K562 (cell line): Measurements from ENCODE around the gene ATP6V1F. TPM values are rescaled to one million over a fixed set of nuclear protein-coding genes. Genes with fewer than 3 reads are reported as not detected.

Experiments used
- BACH1 ChIP-seq: fragments of 200-800 bp; sonication (Bioruptor generic); IDR thresholded peaks from 2 replicates; pipeline ENCODE4 v1.6.1; 2016; ENCODE audit warnings: missing genetic modification characterization, missing compliant biosample characterization
- CCNT2 ChIP-seq: IDR thresholded peaks from 2 replicates; pipeline ENCODE4 v1.6.1; 2011; ENCODE audit warnings: borderline replicate concordance, low read depth, mild to moderate bottlenecking, moderate library complexity, mixed read lengths, low read length; ENCODE audit not compliant: insufficient read length; ENCODE audit errors: extremely low read depth
- CTCF ChIP-seq, 3 experiments: IDR thresholded peaks in 2 of 3; conservative IDR thresholded peaks in 1 of 3; 2 replicates each; pipeline ENCODE4 v1.5.1; 2011 to 2012; ENCODE audit warnings: low read length in 3 of 3, mild to moderate bottlenecking in 3 of 3, control low read depth in 2 of 3, improper control_type of control experiment in 1 of 3, inconsistent platforms in 1 of 3, low read depth in 1 of 3, mixed read lengths in 1 of 3, moderate library complexity in 1 of 3; ENCODE audit not compliant: insufficient read depth in 2 of 3
- HDAC1 ChIP-seq, 2 experiments: fragments of 450-650 bp; IDR thresholded peaks; 2 replicates each; pipeline ENCODE4 v1.6.1; 2016 to 2017; ENCODE audit warnings: inconsistent platforms in 1 of 2, mild to moderate bottlenecking in 1 of 2, moderate library complexity in 1 of 2
- MECOM ChIP-seq: fragments of 250-450 bp; sonication (Bioruptor Pico); IDR thresholded peaks from 2 replicates; pipeline ENCODE4 v1.8.0; 2022; ENCODE audit warnings: inconsistent platforms
- MLLT1 ChIP-seq, 2 experiments: fragments of 450-650 bp; IDR thresholded peaks; 2 replicates each; pipeline ENCODE4 v1.6.1; 2016
- MYC ChIP-seq, 2 experiments: fragments of 250-450 bp in 1 of 2; sonication (Bioruptor Pico) in 1 of 2; IDR thresholded peaks; 2 replicates each; pipeline versions ENCODE4 v1.5.1 to v1.6.1; 2012 to 2021; ENCODE audit warnings: low read depth in 2 of 2, borderline replicate concordance in 1 of 2, improper control_type of control experiment in 1 of 2, low read length in 1 of 2, mild to moderate bottlenecking in 1 of 2, moderate library complexity in 1 of 2
- NEUROD1 ChIP-seq: fragments of 150-350 bp; IDR thresholded peaks from 2 replicates; pipeline ENCODE4 v1.6.1; 2014; ENCODE audit warnings: borderline replicate concordance, low read length, low read depth; ENCODE audit not compliant: partially characterized antibody
- OTX1 ChIP-seq: fragments of 450-650 bp; formaldehyde crosslinking; IDR thresholded peaks from 2 replicates; pipeline ENCODE4 v1.4.0; 2022; ENCODE audit warnings: mild to moderate bottlenecking
- POLR2AphosphoS5 ChIP-seq: IDR thresholded peaks from 2 replicates; pipeline ENCODE4 v1.6.1; 2011; ENCODE audit warnings: mild to moderate bottlenecking, low read depth, low read length, moderate library complexity; ENCODE audit not compliant: control insufficient read depth, insufficient read depth
- POU5F1 ChIP-seq: fragments of 150-350 bp; IDR thresholded peaks from 2 replicates; pipeline ENCODE4 v1.6.1; 2014; ENCODE audit warnings: borderline replicate concordance, low read length, low read depth, mild to moderate bottlenecking; ENCODE audit not compliant: partially characterized antibody
- RNF2 ChIP-seq: sonication (generic); IDR thresholded peaks from 2 replicates; pipeline ENCODE4 v1.6.1; 2016
- SMC3 ChIP-seq: conservative IDR thresholded peaks from 2 replicates; pipeline ENCODE4 v1.6.1; 2011; ENCODE audit warnings: low read depth, low read length, improper control_type of control experiment; ENCODE audit not compliant: insufficient read depth
- SP1 ChIP-seq: sonication (generic); formaldehyde crosslinking; IDR thresholded peaks from 2 replicates; pipeline ENCODE4 v1.8.1; 2022; ENCODE audit warnings: mild to moderate bottlenecking, missing genetic modification reagents
- SREBF2 ChIP-seq: sonication (generic); formaldehyde crosslinking; IDR thresholded peaks from 2 replicates; pipeline ENCODE4 v1.4.0; 2020; ENCODE audit warnings: mild to moderate bottlenecking, missing genetic modification reagents
- STAG1 ChIP-seq: sonication (generic); formaldehyde crosslinking; IDR thresholded peaks from 2 replicates; pipeline ENCODE4 v1.5.0; 2020; ENCODE audit warnings: missing genetic modification reagents, borderline replicate concordance
- TCF7L2 ChIP-seq: fragments of 150-350 bp; IDR thresholded peaks from 2 replicates; pipeline ENCODE4 v1.6.1; 2016; ENCODE audit warnings: low read depth, mild to moderate bottlenecking, low read length, moderate library complexity
- UBTF ChIP-seq, 2 experiments: IDR thresholded peaks; 2 replicates each; pipeline ENCODE4 v1.6.1; 2012; ENCODE audit warnings: improper control_type of control experiment in 2 of 2, low read depth in 2 of 2, low read length in 2 of 2, borderline replicate concordance in 1 of 2
- ZNF263 ChIP-seq: sonication (generic); formaldehyde crosslinking; IDR thresholded peaks from 2 replicates; pipeline ENCODE4 v1.8.0; 2022; ENCODE audit warnings: mild to moderate bottlenecking, missing genetic modification reagents, borderline replicate concordance
- polyA plus RNA-seq, 8 experiments: library from polyadenylated mRNA; depleted of rRNA in 4 of 8; stranded (reverse) in 5 of 8; unstranded in 3 of 8; fragments of >200 nt; fragmentation: Nextera tagmentation in 2 of 8; fragmentation: Illumina TruSeq in 1 of 8; extraction: Ambion mirVana in 2 of 8; extraction: Trizol in 1 of 8; gene quantifications; 2 replicates each; pipeline versions ENCODE4 v1.2.1 to v1.2.3, GENCODE V29; 2011 to 2014; ENCODE audit warnings: inconsistent platforms in 1 of 8, missing spikeins in 1 of 8
- total RNA-seq, 7 experiments: library from RNA; depleted of rRNA in 6 of 7; stranded (reverse); fragments of >200 nt in 6 of 7; fragmentation: Illumina TruSeq in 2 of 7; extraction: Trizol in 2 of 7; gene quantifications; 2 replicates each; pipeline versions ENCODE4 v1.2.1 to v1.2.3, GENCODE V29; 2011 to 2021; ENCODE audit warnings: low replicate concordance in 1 of 7

The ATP6V1F gene
- total and polyA plus RNA-seq, 9 of the 15 experiments (the other 6 are each of a cell fraction or from before 2014, with no cell fraction given), result 206 to 1,123 (median 542) TPM

- peak in 1 of 2 experiments; percentile 82; a peak in 2 of 4 replicates for TF ChIP-seq HDAC1 (IDR thresholded peaks at IDR 0.05)
- TF ChIP-seq OTX1 (CRISPR knock-in tag), result peak; percentile 57; the same call in 1 of the 2 replicates
- TF ChIP-seq CTCF (IDR thresholded peaks at IDR 0.05 in 2 of 3, conservative IDR thresholded peaks at IDR 0.05 in 1 of 3; ENCODE audit: insufficient read depth in 2 of 3, low read depth in 1 of 3, low read length in 3 of 3), result peak in 2 of 3 experiments; percentile 15 to 31; a peak in 3 of 6 replicates
- 0 out of 2 replicates have a peak, but pooled peaks have one; percentile 0 for TF ChIP-seq SMC3
- TF ChIP-seq RNF2, result peak; percentile 73; the same call in 1 of the 2 replicates
- TF ChIP-seq MLLT1 (IDR thresholded peaks at IDR 0.05), result peak; percentile 59 to 61; a peak in 3 of 4 replicates
- TF ChIP-seq POU5F1, result no peak
- TF ChIP-seq STAG1 (CRISPR knock-in tag), result no peak
- TF ChIP-seq ZNF263 (CRISPR knock-in tag), result peak; percentile 94
- TF ChIP-seq SREBF2 (CRISPR knock-in tag), result peak; percentile 75; the same call in 1 of the 2 replicates
- TF ChIP-seq SP1 (CRISPR knock-in tag), result peak; percentile 70
- TF ChIP-seq BACH1 (tag), result 0 out of 2 replicates have a peak, but pooled peaks have one; percentile 41
- peak in 1 of 2 experiments; percentile 88; a peak in 1 of 4 replicates for TF ChIP-seq UBTF (IDR thresholded peaks at IDR 0.05; ENCODE audit: borderline replicate concordance in 1 of 2, low read depth in 2 of 2, low read length in 2 of 2)
- TF ChIP-seq MYC (IDR thresholded peaks at IDR 0.05; ENCODE audit: low read depth, low read length), result peak; percentile 74
- TF ChIP-seq MYC (CRISPR knock-in tag; IDR thresholded peaks at IDR 0.05; ENCODE audit: borderline replicate concordance, low read depth), result peak; percentile 71; the same call in 1 of the 2 replicates
- no peak for TF ChIP-seq CCNT2
- 0 out of 2 replicates have a peak, but pooled peaks have one; percentile 24 for TF ChIP-seq TCF7L2
- TF ChIP-seq POLR2AphosphoS5, result peak; percentile 32; the same call in 1 of the 2 replicates
- TF ChIP-seq NEUROD1, result peak; percentile 60
- 0 out of 2 replicates have a peak, but pooled peaks have one; percentile 44 for TF ChIP-seq MECOM
These were observed 30.4 kb upstream of the ATP6V1F start (continued) for GRCh38 chr7:128831994-128832879.
